ENCODE data around the gene SMARCC1. TPM values are rescaled to one million over a fixed set of nuclear protein-coding genes. Genes with fewer than 3 reads are reported as not detected.

Gene SMARCC1
- total RNA-seq, 1 donor from 2014 or later: 73.4 TPM

- no peak for DNase-seq (ENCODE audit: low read depth)
- TF ChIP-seq, protein P1, sequence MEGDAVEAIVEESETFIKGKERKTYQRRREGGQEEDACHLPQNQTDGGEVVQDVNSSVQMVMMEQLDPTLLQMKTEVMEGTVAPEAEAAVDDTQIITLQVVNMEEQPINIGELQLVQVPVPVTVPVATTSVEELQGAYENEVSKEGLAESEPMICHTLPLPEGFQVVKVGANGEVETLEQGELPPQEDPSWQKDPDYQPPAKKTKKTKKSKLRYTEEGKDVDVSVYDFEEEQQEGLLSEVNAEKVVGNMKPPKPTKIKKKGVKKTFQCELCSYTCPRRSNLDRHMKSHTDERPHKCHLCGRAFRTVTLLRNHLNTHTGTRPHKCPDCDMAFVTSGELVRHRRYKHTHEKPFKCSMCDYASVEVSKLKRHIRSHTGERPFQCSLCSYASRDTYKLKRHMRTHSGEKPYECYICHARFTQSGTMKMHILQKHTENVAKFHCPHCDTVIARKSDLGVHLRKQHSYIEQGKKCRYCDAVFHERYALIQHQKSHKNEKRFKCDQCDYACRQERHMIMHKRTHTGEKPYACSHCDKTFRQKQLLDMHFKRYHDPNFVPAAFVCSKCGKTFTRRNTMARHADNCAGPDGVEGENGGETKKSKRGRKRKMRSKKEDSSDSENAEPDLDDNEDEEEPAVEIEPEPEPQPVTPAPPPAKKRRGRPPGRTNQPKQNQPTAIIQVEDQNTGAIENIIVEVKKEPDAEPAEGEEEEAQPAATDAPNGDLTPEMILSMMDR (conservative IDR thresholded peaks at IDR 0.05; ENCODE audit: low read depth, low read length): no peak
- H3K4me3 ChIP-seq (ENCODE audit: low read depth, low read length): no peak overlapping the region
These were observed 198.2 kb downstream of the SMARCC1 start for GRCh38 chr3:47583320-47584075.

DNA sequence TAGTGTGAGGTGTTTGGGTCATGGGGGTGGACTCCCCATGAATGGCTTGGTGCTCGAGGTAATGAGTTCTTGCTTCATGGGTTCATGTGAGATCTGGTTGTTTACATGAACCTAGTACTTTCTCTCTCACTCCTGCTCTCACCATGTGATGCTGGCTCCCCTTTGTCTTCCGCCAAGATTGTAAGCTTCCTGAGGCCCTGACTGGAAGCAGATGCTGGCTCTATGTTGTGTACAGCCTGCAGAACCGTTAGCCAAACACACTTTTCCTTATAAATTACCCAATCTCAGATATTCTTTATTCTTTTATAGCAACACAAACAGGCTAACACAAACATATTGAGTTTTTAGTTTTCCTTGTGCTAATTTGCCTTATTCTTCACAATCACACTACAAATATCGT is 199.9 kb downstream of the SMARCC1 start:
- H3K4me3 ChIP-seq (ENCODE audit: low read depth, low read length): no peak overlapping the region
- TF ChIP-seq, protein P1 (conservative IDR thresholded peaks at IDR 0.05; ENCODE audit: low read depth, low read length): no peak
- DNase-seq (ENCODE audit: low read depth): no peak

GRCh38 chr3:47581422-47581821 is 200.3 kb downstream of the SMARCC1 start:
- H3K4me3 ChIP-seq (ENCODE audit: low read depth, low read length): no peak overlapping the region
- no peak for DNase-seq (ENCODE audit: low read depth)
- TF ChIP-seq, protein P1 (conservative IDR thresholded peaks at IDR 0.05; ENCODE audit: low read depth, low read length): no peak

GRCh38 chr3:47580481-47580880 is 201.2 kb downstream of the SMARCC1 start:
- H3K4me3 ChIP-seq (ENCODE audit: low read depth, low read length): no peak overlapping the region
- TF ChIP-seq, protein P1 (conservative IDR thresholded peaks at IDR 0.05; ENCODE audit: low read depth, low read length): no peak
- DNase-seq (ENCODE audit: low read depth): no peak

DNA sequence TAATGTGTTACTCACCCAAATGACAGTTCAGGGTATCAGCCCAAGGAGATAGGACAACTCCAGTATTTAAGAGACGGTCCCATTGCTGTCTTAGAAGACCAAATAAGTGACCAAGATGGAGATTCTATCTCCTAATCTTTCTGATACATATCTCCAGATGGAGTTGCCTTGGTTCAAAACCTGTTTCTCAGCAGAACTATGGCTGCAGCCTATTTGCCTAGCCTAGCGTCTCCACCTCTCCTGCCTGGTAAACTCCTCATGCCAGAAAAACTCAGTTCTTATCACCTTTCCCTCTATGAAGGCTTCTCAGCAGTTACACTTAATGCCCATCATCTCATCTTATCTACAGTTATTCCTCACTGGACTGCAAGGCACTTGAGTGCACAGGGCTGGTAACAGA is 201.8 kb downstream of the SMARCC1 start:
- no peak for DNase-seq (ENCODE audit: low read depth)
- TF ChIP-seq, protein P1 (conservative IDR thresholded peaks at IDR 0.05; ENCODE audit: low read depth, low read length): no peak
- H3K4me3 ChIP-seq (ENCODE audit: low read depth, low read length): no peak overlapping the region

DNA sequence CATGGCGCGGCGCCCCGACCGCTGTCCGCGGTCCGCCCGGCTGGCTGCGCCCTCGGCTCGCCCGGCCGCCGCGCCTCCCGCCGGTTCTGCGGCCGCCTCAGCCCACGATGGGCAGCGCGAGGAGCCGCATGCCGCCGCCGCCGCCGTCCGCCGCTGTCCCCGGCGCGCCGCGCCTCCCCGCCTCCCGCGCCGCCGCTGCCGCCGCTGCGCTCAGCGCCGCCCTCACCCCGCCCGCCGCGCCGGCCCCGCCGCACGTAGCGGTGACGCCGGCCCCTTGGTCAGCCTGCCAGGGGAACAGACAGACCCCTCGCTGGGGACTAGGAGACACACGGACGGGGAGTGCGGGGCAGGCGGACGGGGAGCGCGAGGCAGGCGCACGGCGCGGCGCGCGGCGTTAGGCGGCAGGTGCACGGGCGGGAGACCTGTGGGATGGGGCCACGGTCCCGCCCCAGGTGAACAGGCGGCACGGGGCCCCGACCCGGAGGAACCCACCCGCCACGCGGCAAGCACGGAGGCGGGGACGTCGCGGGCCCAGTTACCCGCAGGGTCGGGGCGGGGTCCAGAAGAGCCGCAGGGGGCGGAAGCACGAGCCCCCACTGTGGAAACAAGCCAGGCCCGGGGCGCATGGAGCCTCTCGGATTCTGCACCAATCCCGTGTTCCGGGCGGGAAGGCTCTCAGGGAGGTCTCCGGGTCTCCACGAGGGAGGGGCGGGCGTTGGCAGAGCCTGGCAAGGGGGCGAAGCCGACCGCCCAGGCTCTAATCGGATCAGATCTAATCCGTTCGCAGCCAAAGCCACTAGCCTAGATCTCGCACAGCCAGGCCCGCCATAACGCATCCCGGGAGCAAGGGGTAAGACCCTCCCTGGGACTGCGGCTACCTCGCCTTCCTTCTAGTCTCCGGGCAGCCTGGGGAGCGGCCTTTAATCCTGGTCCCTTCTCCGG is 202.7 kb downstream of the SMARCC1 start, which contains the start of gene CSPG5:
Gene CSPG5 (minus strand): TSS at position 175 of the 942 bp plus-strand sequence. CDS start 172 bp downstream, at position 3.
- TF ChIP-seq, protein P1 (conservative IDR thresholded peaks at IDR 0.05; ENCODE audit: low read depth, low read length): no peak
- no peak for DNase-seq (ENCODE audit: low read depth)
- H3K4me3 ChIP-seq (ENCODE audit: low read depth, low read length): peak within 1 kb of the TSS; percentile 54
